RPMI7951 (cell line): ENCODE results near the gene CYP4F22. TPM values are rescaled to one million over a fixed set of nuclear protein-coding genes. Genes with fewer than 3 reads are reported as not detected.
"Not testable (repeated sequence)": the region's sequence is repeated elsewhere in the genome, so short reads cannot be mapped to it uniquely, and the experiment has no call there.

ENCODE experiments used
- DNase-seq: peaks from one replicate; pipeline ENCODE4 v3.0.0-alpha.2; 2012; ENCODE audit warnings: low read depth
- total RNA-seq: library from RNA; depleted of rRNA; stranded (reverse); fragments of >200 nt; shearing (Covaris generic); gene quantifications from 2 replicates; pipeline ENCODE4 v1.2.3, GENCODE V29; 2014; rRNA removed

Gene CYP4F22
- total RNA-seq: not detected in 2 replicates

GRCh38 chr19:15508035-15508710, at the start of gene CYP4F22:
CYP4F22 (plus strand) TSS chr19:15508525; CDS start chr19:15525337, 16,812 bp downstream.
- DNase-seq: no peak

GRCh38 chr19:15461694-15462093, 46.6 kb upstream of the CYP4F22 start:
- DNase-seq: no peak

GRCh38 chr19:15463861-15464371, 44.4 kb upstream of the CYP4F22 start:
- DNase-seq: no peak

GRCh38 chr19:15464394-15465385, 43.6 kb upstream of the CYP4F22 start, which contains the start of gene RASAL3:
RASAL3 (minus strand) TSS chr19:15464544; CDS start chr19:15464358, 186 bp downstream.
- DNase-seq: no peak

GRCh38 chr19:15466851-15467733, 41.2 kb upstream of the CYP4F22 start:
- peak; percentile 76 for DNase-seq

- no peak for DNase-seq
Observed at GRCh38 chr19:15467734-15468214, 40.6 kb upstream of the CYP4F22 start.

GRCh38 chr19:15468675-15469512, 39.4 kb upstream of the CYP4F22 start:
- DNase-seq: no peak

- DNase-seq: no peak
Observed at GRCh38 chr19:15469513-15470297, 38.6 kb upstream of the CYP4F22 start.

- no peak for DNase-seq
Observed at GRCh38 chr19:15471639-15472101, 36.7 kb upstream of the CYP4F22 start.

- not testable (repeated sequence) for DNase-seq
Observed at GRCh38 chr19:15473821-15474220, 34.5 kb upstream of the CYP4F22 start.

GRCh38 chr19:15475169-15475568, 33.2 kb upstream of the CYP4F22 start:
- no peak for DNase-seq

- no peak for DNase-seq
Observed at GRCh38 chr19:15475611-15476010, 32.7 kb upstream of the CYP4F22 start.

GRCh38 chr19:15476325-15476724, 32.0 kb upstream of the CYP4F22 start:
- no peak for DNase-seq

- peak; percentile 19 for DNase-seq
Observed at GRCh38 chr19:15479391-15480345, 28.7 kb upstream of the CYP4F22 start, which contains the start of gene PGLYRP2. PGLYRP2 (minus strand) TSS chr19:15479501; CDS start chr19:15479371, 130 bp downstream.

- not testable (repeated sequence) for DNase-seq
Observed at GRCh38 chr19:15480996-15481395, 27.3 kb upstream of the CYP4F22 start.

GRCh38 chr19:15485768-15486167, 22.6 kb upstream of the CYP4F22 start:
- DNase-seq: not testable (repeated sequence)

- no peak for DNase-seq
Observed at GRCh38 chr19:15487038-15487437, 21.3 kb upstream of the CYP4F22 start.
